WI38 (cell line): Measurements from ENCODE around the gene LCT.

Experiments
- H3K4me3 ChIP-seq: 2 replicates; pipeline ENCODE4 v1.5.1; 2011; ENCODE audit warnings: low read depth, mild to moderate bottlenecking, control low read depth, low read length
- CTCF ChIP-seq: IDR thresholded peaks from 2 replicates; pipeline ENCODE4 v1.5.1; 2012; ENCODE audit warnings: low read depth, mild to moderate bottlenecking, control low read depth, low read length

The LCT gene

DNA sequence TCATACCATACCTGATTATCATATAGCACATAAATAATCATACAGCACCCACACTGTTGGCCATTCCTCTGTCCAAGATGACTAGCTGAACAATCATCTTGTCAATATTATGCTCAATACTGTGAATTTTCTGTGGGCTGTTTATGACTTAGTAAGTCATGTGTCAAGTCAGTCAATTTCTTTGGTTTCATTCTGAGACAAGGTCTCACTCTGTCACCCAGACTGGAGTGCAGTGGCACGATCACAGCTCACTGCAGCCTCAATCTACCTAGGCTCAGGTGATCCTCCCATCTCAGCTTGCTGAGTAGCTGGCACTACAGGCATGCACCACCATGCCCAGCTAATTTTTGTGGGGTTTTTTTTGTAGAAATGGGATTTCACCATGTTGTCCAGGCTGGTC is 33.6 kb upstream of the LCT start:
- H3K4me3 ChIP-seq: no peak overlapping the region
- no peak for TF ChIP-seq CTCF

GRCh38 chr2:135863233-135863632 is 26.2 kb upstream of the LCT start:
- H3K4me3 ChIP-seq: no peak overlapping the region
- TF ChIP-seq CTCF: no peak

DNA sequence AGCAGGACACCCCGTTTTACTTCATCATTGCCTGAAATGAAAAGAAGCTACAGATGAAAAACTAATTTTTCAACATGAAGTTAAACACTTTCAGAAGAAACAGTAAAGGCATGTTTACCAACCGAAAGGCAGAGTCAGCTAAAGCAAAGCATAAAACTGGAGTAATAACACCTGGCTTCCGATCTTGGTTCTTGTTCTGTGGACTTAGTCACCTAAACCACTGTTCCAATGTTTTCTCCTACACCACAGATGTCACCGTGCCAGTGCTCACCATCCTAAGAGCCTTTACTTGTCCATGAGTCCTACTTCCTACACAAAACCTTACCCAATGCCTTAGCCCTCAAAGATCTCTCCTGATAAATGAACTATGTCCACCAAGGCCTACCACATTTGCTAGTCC is 25.7 kb upstream of the LCT start:
- H3K4me3 ChIP-seq: no peak overlapping the region
- no peak for TF ChIP-seq CTCF

- H3K4me3 ChIP-seq: no peak overlapping the region
- TF ChIP-seq CTCF: no peak
Observed at GRCh38 chr2:135853401-135853800, 16.4 kb upstream of the LCT start.

DNA sequence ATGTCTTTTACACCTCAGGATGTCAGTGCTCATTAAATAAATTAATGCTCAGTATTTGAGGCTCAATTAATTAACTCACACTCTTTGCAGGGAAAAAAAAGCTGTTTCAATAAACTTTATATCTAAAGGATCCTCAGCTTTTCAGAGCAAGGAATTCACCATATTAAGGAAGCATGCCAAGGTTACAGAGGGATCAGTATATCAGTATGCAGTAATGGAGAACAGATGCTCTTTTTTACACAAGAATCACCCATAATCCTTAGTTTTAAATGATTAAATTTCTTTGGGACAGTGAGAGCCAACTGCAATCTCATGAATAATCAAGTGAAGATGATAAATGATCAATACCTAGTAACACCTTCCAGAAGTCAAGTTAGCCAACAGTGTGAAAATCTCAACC is 14.9 kb upstream of the LCT start:
- TF ChIP-seq CTCF: no peak

GRCh38 chr2:135850892-135851668 is 14.1 kb upstream of the LCT start:
- TF ChIP-seq CTCF: no peak
- H3K4me3 ChIP-seq: no peak overlapping the region

More for the DNA sequence above, 14.9 kb upstream of the LCT start:
- no peak overlapping the region for H3K4me3 ChIP-seq

- no peak for TF ChIP-seq CTCF
- no peak overlapping the region for H3K4me3 ChIP-seq
Observed at GRCh38 chr2:135849087-135849486, 12.1 kb upstream of the LCT start.
